ENCODE results near the gene TTC24.
A peak's percentile ranks its signal among the peaks of the same experiment; 100 is the strongest.
"Not testable (repeated sequence)": the region's sequence is repeated elsewhere in the genome, so short reads cannot be mapped to it uniquely, and the experiment has no call there.

Gene TTC24

GRCh38 chr1:156587927-156588326 lies 8.4 kb downstream of the TTC24 start:
- ATAC-seq, DNase-seq: not testable (repeated sequence)

GRCh38 chr1:156589546-156589945 lies 10.0 kb downstream of the TTC24 start:
- ATAC-seq = no peak
- no peak for DNase-seq

GRCh38 chr1:156590326-156591180 lies 11.0 kb downstream of the TTC24 start:
- ATAC-seq = no peak
- no peak for DNase-seq

DNA sequence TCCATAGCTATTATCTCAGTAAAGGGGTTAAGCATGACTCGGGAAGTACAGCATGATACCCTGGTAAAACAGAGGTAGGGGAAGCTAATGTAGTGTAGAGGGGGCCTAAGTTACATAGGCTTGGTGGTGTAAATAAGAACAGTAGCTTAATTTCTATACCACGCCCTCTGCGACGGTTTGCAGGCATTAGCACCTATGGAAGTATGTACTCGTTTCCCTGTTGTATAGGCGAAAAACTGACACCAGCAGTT lies 11.6 kb downstream of the TTC24 start:
- peak; percentile 3 for ATAC-seq
- no peak for DNase-seq

DNA sequence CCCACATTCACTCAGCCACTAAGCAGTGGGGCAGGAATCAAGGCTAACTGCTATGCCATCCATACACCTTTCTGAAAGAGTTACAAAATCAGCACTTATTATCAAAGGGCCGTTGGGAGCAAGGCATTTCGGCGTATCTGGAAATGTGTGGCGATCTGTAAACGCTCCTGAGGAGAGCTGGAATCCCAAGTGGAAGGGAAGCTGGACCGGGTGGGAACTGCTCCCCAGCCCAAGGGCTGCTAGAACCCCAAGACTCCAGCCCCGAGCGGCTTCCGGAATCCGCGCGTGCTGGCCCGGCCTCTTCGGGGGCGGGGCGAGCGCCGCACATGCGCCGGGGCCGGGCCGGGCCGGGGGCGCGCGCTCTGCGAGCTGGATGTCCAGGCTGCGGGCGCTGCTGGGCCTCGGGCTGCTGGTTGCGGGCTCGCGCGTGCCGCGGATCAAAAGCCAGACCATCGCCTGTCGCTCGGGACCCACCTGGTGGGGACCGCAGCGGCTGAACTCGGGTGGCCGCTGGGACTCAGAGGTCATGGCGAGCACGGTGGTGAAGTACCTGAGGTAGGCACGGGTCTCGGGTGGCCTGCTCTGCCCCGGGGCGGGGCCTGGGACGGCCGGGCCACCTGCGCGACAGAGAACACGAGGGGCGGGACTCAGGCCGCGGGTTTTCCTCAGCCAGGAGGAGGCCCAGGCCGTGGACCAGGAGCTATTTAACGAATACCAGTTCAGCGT lies 12.1 kb downstream of the TTC24 start, which contains the start of gene NAXE:
Gene NAXE (plus strand): TSS at position 345 of the 726 bp plus-strand sequence. CDS start 29 bp downstream, at position 374.
- DNase-seq (peak; percentile 79), ATAC-seq (peak; percentile 89)

DNA sequence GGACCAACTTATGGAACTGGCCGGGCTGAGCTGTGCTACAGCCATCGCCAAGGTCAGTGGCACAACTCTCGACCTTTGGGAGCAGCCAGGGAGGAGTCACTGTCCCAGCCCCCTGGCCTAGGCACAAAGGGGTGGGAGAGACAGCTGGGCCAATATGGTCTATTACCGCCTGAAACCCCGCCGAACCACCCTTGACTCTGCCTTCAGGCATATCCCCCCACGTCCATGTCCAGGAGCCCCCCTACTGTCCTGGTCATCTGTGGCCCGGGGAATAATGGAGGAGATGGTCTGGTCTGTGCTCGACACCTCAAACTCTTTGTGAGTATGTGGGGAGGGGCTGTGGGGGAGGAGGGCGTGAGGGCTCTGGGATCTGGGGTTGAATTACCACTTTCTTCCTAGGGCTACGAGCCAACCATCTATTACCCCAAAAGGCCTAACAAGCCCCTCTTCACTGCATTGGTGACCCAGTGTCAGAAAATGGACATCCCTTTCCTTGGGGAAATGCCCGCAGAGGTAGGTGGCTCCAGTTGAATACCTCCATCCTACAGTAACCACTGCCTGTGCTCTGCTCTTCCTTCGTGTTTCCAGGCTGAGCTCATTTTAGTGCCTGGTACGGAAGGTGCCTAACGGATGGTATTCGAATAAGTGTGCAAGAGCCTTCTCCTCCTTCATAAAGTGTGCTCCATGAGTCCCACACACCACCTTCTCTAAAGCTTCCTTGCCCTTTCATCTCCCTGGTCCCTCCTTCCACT lies 12.8 kb downstream of the TTC24 start:
- ATAC-seq (peak; percentile 1), DNase-seq (peak; percentile 14)

- DNase-seq (no peak), ATAC-seq (no peak)
Observed at GRCh38 chr1:156592910-156593660, 13.6 kb downstream of the TTC24 start.

GRCh38 chr1:156593661-156593989 lies 14.1 kb downstream of the TTC24 start:
- no peak for ATAC-seq
- no peak for DNase-seq

- DNase-seq = no peak
- ATAC-seq = no peak
Observed at GRCh38 chr1:156594190-156594589, 14.7 kb downstream of the TTC24 start.

DNA sequence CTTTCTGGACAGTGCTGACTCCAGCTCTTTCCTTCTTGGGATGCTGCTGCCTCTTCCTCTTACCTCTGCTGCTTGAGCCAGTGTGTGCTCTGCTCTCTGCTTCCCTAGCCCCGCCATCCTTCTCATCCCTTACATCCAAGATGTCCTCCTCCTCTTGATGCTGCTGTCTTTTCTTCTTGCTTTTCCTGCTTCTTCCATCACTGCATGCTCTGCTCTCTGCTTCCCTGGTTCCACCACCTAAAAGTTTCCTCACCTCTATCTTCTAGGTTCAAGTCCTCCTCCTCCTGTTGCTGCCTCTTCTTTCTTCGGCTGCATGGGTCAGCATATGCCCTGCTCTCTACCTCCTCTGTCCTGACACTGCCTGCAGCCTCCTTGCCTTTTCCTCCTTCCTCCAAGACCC lies 15.5 kb downstream of the TTC24 start:
- DNase-seq = no peak
- no peak for ATAC-seq

- no peak for DNase-seq
- no peak for ATAC-seq
Observed at GRCh38 chr1:156596426-156596825, 16.9 kb downstream of the TTC24 start.

DNA sequence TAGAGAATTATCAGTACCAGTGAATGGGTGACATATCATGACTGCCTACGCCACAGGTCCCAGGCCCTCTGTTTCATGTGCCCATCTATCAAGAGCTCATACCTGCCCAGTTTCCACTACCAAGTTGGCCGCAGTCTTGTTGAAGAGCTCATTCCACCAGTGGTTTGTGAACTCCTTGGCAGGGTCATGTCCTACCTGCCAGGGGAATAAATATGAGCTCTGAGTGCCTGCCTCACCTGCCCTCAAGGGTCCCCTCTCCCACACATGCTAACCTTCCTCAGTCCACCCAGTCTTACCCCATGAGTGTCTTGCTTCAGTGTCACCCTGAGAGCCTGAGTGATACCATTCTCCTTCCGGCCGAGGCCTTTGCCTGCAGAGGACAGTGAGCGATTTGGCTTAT lies 18.6 kb downstream of the TTC24 start:
- ATAC-seq = no peak
- DNase-seq = no peak

- DNase-seq = no peak
- no peak for ATAC-seq
Observed at GRCh38 chr1:156598731-156599432, 19.4 kb downstream of the TTC24 start.

DNA sequence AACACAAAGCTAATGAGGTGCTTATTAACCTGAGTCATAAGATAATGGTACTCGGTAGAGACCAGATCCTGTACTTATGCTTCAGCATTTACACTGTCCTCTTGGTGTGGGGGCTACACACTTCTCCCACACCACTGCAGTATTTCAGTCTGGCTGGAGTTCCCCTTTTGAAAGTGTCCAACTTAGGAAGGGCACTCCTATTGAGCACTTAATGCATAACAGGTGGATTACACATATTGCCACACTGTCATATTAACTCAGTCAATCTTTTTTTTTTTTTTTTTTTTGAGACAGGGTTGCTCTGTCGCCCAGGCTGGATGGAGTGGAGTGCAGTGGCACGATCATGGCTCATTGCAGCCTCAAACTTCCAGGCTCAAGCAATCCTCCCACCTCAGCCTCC lies 20.3 kb downstream of the TTC24 start:
- peak; percentile 78 for ATAC-seq
- DNase-seq = peak; percentile 18

DNA sequence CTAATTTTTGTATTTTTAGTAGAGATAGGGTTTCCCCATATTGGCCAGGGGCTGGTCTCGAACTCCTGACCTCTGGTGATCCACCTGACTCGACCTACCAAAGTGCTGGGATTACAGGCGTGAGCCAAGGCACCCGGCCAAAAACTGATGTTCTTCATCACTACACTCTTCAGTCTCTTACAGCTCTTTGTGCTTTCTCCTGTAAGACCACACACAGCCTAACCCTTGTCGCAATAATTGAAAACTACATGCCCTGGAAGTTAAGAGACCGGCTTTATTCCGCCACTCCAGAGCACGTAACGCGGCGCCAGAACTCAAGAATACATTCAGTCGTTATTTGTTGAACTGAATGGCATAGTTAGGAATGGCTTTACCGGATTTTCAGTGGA lies 21.2 kb downstream of the TTC24 start:
- ATAC-seq = no peak
- DNase-seq = peak; percentile 26

DNA sequence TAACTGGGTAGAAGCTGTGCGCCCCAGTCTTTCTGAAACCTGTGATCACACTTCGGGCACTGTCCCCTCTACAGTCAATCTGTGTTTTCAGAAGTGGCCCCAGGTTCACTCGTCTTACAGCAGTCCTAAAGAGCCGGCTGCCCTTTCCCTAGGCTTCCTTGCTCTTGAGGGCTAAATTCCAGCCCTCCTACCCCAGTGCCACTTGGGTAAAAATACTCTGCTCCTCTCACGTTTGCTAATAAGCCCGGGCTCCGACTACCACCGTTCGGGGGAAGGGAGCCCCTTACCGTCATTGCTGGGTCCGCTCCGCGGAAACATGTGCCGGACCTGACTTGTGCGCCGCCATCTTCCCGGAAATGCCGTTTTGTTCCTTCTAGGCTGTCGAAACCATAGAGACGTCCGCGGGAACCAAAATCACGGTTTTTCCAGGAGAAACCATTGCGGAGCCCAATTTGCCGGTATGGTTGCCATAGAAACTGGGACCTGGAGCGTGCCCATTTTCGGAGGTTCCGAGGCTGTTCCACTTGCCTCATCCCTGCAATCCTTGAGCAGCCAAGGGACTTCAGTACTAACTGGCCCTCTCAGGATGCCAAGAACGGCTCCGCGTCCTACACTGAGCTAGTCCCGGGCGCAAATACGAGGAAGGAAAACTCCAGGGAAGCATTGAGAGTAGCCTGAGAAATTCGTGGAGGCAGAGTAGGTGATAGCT lies 21.8 kb downstream of the TTC24 start, which contains the start of gene GPATCH4:
Gene GPATCH4 (minus strand): TSS at position 358 of the 709 bp plus-strand sequence.
- ATAC-seq = peak; percentile 61
- DNase-seq = peak; percentile 80

- no peak for ATAC-seq
Observed at GRCh38 chr1:156601892-156602291, 22.4 kb downstream of the TTC24 start.

GRCh38 chr1:156602557-156602993 lies 23.1 kb downstream of the TTC24 start:
- peak; percentile 23 for DNase-seq
- no peak for ATAC-seq

More at GRCh38 chr1:156601892-156602291, 22.4 kb downstream of the TTC24 start:
- peak; percentile 20 for DNase-seq

DNA sequence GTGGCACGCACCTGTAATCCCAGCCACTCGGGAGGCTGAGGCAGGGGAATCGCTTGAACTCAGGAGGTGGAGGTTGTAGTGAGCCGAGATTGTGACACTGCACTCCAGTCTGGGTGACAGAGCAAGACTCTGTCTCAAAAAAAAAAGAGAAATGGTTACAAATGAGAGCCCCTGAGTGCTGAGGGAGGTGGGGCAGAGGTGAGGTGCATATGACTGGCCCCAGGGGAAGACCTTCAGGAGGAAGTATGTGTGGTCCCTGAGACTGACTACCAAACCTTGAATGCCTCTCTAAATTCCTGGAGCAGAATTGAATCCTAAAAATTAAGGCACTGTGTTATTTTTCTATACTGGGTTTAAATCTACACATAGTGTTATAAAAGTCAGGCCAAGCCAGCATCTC lies 27.8 kb downstream of the TTC24 start:
- ATAC-seq, DNase-seq: not testable (repeated sequence)

- DNase-seq = peak; percentile 63
- ATAC-seq = peak; percentile 95
Observed at GRCh38 chr1:156608036-156608674, 28.6 kb downstream of the TTC24 start.

Data from stimulated activated naive CD8-positive, alpha-beta T cell treated with anti-CD3 and anti-CD28 coated beads, Interleukin-15, Interleukin-2, amounts not matched to agents 100 U/mL and 50 U/mL, for 24 hours (primary cell).